BE2C (cell line): ENCODE results near the gene CACNA1B.
"Not testable (repeated sequence)": the region's sequence is repeated elsewhere in the genome, so short reads cannot be mapped to it uniquely, and the experiment has no call there.

Experiments
- DNase-seq: peaks from one replicate; pipeline ENCODE4 v3.0.0-alpha.2; 2020
- H3K27me3 ChIP-seq: fragments of 250-450 bp; sonication (Bioruptor Pico); 2 replicates; pipeline ENCODE4 v1.5.1; 2020; ENCODE audit warnings: mild to moderate bottlenecking
- H3K36me3 ChIP-seq: fragments of 250-450 bp; sonication (Bioruptor Pico); 2 replicates; pipeline ENCODE4 v1.5.1; 2020; ENCODE audit warnings: mild to moderate bottlenecking
- H3K4me1 ChIP-seq: fragments of 250-450 bp; sonication (Bioruptor Pico); 2 replicates; pipeline ENCODE4 v1.5.1; 2020
- H3K4me3 ChIP-seq: 2 replicates; pipeline ENCODE4 v1.5.1; 2011; ENCODE audit warnings: low read depth, low read length
- H3K9me3 ChIP-seq: fragments of 250-450 bp; sonication (Bioruptor Pico); 2 replicates; pipeline ENCODE4 v1.5.1; 2020
- TF ChIP-seq, protein P1 (sequence below): IDR thresholded peaks from 2 replicates; pipeline ENCODE4 v1.5.1; 2012; ENCODE audit warnings: mild to moderate bottlenecking, low read depth, low read length

Gene CACNA1B

DNA sequence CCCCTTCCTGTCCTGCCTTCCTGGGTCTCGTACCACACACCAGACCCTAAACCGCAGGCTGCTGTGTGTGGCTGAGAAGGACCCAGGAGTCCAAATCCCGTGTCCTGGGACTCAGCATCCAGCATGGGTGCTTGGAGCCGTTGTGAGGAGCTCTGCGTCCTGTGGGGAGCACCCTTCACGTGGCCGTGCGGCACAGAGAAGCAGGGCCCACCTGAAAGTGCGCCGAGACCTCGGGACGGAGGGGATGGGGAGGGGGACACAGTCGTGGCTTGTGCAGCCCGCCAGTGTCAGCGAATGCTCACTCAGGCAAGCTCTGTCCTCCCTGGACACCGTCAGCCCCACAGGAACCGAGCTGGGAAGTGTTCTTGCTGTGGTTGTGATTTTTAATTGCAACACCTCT, 244.6 kb downstream of the CACNA1B start:
- H3K4me3 ChIP-seq: no peak overlapping the region
- no peaks in the 10 kb centered on the region for H3K36me3 ChIP-seq
- H3K4me1 ChIP-seq: no peaks in the 10 kb centered on the region
- TF ChIP-seq, protein P1, sequence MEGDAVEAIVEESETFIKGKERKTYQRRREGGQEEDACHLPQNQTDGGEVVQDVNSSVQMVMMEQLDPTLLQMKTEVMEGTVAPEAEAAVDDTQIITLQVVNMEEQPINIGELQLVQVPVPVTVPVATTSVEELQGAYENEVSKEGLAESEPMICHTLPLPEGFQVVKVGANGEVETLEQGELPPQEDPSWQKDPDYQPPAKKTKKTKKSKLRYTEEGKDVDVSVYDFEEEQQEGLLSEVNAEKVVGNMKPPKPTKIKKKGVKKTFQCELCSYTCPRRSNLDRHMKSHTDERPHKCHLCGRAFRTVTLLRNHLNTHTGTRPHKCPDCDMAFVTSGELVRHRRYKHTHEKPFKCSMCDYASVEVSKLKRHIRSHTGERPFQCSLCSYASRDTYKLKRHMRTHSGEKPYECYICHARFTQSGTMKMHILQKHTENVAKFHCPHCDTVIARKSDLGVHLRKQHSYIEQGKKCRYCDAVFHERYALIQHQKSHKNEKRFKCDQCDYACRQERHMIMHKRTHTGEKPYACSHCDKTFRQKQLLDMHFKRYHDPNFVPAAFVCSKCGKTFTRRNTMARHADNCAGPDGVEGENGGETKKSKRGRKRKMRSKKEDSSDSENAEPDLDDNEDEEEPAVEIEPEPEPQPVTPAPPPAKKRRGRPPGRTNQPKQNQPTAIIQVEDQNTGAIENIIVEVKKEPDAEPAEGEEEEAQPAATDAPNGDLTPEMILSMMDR: no peak
- no peaks in the 10 kb centered on the region for H3K27me3 ChIP-seq
- no peak for DNase-seq
- H3K9me3 ChIP-seq: peaks cover 7% of the 10 kb centered on the region

DNA sequence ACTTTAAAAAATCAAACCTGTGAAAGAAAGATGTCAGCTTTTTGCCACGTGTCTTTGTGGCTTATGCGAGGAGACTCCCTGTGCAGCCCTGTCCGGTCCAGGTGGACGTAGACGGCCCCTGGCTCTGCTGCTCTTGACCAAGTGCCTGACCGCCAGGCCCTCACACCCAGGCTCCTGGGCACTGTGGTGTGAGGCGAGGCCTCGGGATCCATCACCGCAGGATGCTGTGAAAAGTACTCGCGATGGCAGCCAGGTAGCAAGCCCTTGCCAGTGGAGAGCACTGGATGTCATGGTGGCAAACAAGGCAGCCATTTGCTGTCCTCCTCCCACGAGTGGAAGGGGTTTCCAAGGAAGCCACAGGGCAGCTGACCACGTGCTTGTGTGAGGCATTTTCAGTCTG, 245.1 kb downstream of the CACNA1B start:
- TF ChIP-seq, protein P1: no peak
- Histone ChIP-seq H3K27me3 (no peaks in the 10 kb centered on the region), H3K4me3 (no peak overlapping the region), H3K4me1 (no peaks in the 10 kb centered on the region), H3K36me3 (no peaks in the 10 kb centered on the region), H3K9me3 (peaks cover 7% of the 10 kb centered on the region)
- no peak for DNase-seq

DNA sequence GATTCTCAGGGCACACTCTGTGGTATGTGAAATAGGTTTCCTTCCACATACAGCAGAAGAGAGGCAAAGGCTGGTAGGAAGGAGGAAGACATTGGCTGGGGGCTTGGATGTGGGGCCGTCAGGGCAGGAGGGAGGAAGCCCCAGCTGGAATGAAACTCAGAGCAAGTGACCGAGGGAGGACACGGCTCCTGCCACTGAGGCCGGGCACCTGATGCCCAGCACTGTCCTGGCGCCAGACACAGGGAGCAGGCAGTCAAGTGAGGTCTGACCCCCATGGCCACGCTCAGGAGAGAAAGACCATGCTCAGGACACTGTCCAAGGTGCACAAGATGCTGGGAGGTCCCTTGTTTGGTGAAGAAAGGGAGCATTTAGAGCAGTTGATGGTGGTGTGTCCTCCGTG, 245.5 kb downstream of the CACNA1B start:
- Histone ChIP-seq H3K36me3 (no peaks in the 10 kb centered on the region), H3K27me3 (no peaks in the 10 kb centered on the region), H3K4me1 (no peaks in the 10 kb centered on the region), H3K9me3 (peaks cover 7% of the 10 kb centered on the region), H3K4me3 (no peak overlapping the region)
- no peak for DNase-seq
- TF ChIP-seq, protein P1: no peak

DNA sequence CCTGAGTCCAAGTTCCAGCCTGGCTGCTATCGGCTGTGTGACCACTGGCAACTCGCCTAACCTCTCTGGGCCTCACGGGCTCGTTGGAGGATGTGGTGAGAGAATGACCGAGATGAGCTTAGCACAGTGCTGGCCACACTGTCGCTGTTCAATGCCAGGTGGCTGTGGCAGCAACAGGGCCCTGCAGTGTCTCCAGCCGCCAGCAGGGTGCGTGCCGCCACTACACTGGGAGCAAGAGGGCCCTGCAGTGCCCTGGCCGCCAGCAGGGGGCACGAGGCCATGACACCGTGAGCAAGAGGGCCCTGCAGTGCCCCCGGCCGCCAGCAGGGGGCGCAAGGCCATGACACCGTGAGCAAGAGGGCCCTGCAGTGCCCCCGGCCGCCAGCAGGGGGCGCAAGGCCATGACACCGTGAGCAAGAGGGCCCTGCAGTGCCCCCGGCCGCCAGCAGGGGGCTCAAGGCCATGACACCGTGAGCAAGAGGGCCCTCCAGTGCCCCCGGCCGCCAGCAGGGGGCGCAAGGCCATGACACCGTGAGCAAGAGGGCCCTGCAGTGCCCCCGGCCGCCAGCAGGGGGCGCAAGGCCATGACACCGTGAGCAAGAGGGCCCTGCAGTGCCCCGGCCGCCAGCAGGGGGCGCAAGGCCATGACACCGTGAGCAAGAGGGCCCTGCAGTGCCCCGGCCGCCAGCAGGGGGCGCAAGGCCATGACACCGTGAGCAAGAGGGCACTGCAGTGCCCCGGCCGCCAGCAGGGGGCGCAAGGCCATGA, 248.7 kb downstream of the CACNA1B start:
- not testable (repeated sequence) for H3K4me1 ChIP-seq, DNase-seq, H3K27me3 ChIP-seq, H3K9me3 ChIP-seq, H3K36me3 ChIP-seq, H3K4me3 ChIP-seq
- TF ChIP-seq, protein P1: peak; percentile 36; the same call in 1 of the 2 replicates

DNA sequence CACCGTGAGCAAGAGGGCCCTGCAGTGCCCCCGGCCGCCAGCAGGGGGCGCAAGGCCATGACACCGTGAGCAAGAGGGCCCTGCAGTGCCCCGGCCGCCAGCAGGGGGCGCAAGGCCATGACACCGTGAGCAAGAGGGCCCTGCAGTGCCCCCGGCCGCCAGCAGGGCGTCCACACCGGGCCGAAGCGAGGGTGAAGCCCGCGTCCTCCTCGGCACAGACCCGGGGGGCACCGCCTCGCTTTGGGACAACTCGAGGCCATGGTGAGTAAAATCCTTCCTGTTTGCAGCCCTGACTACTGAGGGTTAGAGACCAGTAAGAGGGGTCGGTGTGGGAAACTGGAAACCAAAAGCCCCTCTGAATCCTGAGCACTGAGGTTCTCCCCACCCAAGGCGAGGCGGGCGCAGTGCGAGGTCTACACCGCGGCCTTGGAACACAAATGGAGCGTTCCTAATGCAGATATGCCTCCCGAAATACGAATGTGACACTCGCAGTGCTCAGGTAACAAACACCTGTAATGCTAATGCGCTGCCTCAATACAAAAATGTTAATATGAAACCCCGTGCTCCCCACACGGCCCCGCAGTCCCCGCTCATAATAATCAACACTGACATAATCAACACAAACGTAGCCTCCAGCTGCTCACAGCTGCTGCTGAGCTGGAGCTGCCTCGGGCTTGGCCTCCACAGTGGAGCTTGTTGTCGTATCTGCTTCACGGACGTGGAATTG, 249.4 kb downstream of the CACNA1B start:
- not testable (repeated sequence) for H3K36me3 ChIP-seq, H3K4me1 ChIP-seq, DNase-seq, H3K9me3 ChIP-seq, H3K27me3 ChIP-seq, H3K4me3 ChIP-seq
- TF ChIP-seq, protein P1: 0 out of 2 replicates have a peak, but pooled peaks have one; percentile 6

DNA sequence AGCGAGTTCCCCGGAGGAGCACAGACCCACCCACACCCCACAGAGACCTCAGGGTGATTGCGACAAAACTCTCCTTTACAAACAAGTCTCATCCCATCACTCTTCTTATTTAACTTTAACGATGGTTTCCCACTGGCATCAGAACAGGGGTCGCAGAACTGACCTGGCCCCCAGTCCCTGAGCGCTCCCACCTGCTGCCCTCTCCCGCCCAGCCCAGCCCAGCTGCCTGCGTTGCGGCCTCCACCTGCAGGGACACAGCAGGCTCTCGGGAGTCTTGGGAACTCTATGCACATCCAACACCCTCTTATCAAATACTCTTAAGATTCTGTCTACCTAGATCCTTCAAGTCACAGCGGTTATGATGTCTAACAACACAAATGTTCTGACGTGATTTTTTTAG, 250.4 kb downstream of the CACNA1B start:
- H3K36me3 ChIP-seq, H3K4me1 ChIP-seq, H3K4me3 ChIP-seq, H3K9me3 ChIP-seq, DNase-seq, H3K27me3 ChIP-seq: not testable (repeated sequence)

DNA sequence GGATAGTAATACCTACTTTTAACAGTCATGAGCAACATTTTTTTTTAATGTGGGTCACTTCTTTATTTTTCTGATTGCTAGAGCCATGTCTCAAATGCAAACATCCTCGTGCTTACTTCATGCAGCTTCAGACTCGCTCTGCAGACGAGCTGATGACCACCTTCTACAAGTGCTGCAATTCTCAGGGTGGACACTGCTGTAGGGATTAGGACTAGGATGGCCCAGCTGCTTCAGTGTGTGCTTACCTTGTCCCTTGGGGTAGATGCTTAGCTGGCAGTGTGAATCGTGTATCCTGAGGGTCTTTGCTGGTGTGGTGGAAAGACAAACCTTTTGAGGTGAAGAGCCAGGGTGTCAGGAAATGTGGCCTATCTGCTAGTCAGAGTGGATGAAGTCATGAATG, 251.7 kb downstream of the CACNA1B start:
- H3K9me3 ChIP-seq, H3K36me3 ChIP-seq, H3K4me3 ChIP-seq, DNase-seq, H3K4me1 ChIP-seq, H3K27me3 ChIP-seq: not testable (repeated sequence)

DNA sequence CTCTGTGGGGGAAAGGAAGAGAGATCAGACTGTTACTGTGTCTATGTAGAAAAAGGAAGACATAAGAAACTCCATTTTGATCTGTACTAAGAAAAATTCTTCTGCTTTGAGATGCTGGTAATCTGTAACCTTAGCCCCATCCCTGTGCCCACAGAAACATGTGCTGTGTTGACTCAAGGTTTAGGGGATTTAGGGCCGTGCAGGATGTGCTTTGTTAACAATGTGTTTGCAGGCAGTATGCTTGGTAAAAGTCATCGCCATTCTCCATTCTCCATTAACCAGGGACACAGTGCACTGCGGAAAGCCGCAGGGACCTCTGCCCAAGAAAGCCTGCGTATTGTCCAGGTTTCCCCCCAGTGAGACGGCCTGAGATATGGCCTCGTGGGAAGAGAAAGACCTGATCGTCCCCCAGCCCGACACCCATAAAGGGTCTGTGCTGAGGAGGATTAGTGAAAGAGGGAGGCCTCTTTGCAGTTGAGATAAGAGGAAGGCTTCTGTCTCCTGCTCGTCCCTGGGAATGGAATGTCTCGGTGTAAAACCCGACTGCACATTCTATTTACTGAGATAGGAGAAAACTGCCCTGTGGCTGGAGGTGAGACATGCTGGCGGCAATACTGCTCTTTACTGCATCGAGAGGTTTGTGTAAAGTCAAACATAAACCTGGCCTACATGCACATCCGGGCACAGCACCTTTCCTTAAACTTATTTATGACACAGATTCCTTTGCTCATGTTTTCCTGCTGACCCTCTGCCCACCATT, 255.5 kb downstream of the CACNA1B start:
- not testable (repeated sequence) for H3K4me1 ChIP-seq, H3K36me3 ChIP-seq, H3K27me3 ChIP-seq, H3K4me3 ChIP-seq, DNase-seq, H3K9me3 ChIP-seq

DNA sequence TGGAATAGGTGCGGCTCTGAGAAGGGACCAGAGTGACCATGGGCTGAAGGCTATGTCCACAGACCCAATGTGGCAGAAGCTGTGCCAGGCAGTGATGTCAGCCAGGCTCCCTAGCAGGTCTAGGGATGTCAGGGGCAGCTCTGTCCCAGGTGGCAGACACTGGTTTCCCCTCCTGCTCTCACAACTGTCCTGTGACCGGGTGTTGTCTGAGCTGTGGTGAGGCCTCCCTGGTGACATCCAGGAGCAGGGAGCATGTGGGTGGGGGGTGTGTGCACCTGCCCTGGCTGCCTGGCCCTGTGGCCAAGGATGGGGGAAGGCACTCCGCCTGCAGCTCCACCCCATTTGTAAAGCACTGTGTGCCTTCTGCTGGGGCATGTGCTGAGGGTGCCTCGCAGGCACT, 257.0 kb downstream of the CACNA1B start:
- not testable (repeated sequence) for H3K9me3 ChIP-seq, H3K27me3 ChIP-seq, DNase-seq, H3K36me3 ChIP-seq, H3K4me3 ChIP-seq, H3K4me1 ChIP-seq

DNA sequence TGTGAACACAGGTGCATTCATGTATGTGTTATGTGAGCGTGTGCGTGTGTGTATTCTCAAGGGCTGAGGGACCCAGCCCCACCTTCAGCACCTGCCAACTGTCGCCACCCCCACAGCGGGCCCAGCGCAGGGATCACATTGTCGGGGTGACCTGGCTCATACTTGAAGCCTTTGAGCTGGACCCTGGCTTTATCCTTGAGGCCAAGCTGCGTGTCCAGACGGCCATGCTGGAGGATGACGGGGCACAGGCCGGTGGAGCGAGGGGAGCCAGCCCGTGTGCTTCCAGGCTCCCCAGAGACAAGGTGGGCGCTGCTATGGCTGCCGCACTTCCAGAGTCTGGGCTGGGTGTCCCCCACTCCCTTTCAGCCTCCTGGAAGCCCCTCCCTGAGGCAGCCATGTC, 261.5 kb downstream of the CACNA1B start:
- not testable (repeated sequence) for H3K9me3 ChIP-seq, H3K4me1 ChIP-seq, H3K27me3 ChIP-seq, DNase-seq, H3K36me3 ChIP-seq, H3K4me3 ChIP-seq
